Hepatocyte (in vitro differentiated cells): Measurements from ENCODE around the gene C1orf198. TPM values are rescaled to one million over a fixed set of nuclear protein-coding genes. Genes with fewer than 3 reads are reported as not detected.

Experiments used
- DNase-seq: peaks from one replicate; pipeline ENCODE4 v3.0.0-alpha.2; 2016; ENCODE audit warnings: low spot score
- H2AFZ ChIP-seq: fragments of 200-600 bp; sonication (generic); 2 replicates; pipeline ENCODE4 v1.6.0; 2016; ENCODE audit warnings: antibody characterized with exemption, mild to moderate bottlenecking
- H3K27ac ChIP-seq: fragments of 200-600 bp; sonication (generic); 2 replicates; pipeline ENCODE4 v1.5.1; 2016; ENCODE audit warnings: mild to moderate bottlenecking
- H3K27me3 ChIP-seq: fragments of 200-600 bp; sonication (generic); 2 replicates; pipeline ENCODE4 v1.6.1; 2016
- H3K36me3 ChIP-seq: fragments of 200-600 bp; sonication (generic); replicated peaks from 2 replicates; pipeline ENCODE4 v1.5.1; 2016; ENCODE audit warnings: low read depth; ENCODE audit not compliant: insufficient read depth
- H3K4me1 ChIP-seq: fragments of 200-600 bp; sonication (generic); 2 replicates; pipeline ENCODE4 v1.5.1; 2016; ENCODE audit warnings: mild to moderate bottlenecking, moderate library complexity; ENCODE audit not compliant: insufficient read depth
- H3K4me2 ChIP-seq: fragments of 200-600 bp; sonication (generic); 2 replicates; pipeline ENCODE4 v1.6.0; 2016
- H3K4me3 ChIP-seq: fragments of 200-600 bp; sonication (generic); 2 replicates; pipeline ENCODE4 v1.5.1; 2016; ENCODE audit warnings: mild to moderate bottlenecking
- H3K79me2 ChIP-seq: fragments of 200-600 bp; sonication (generic); 2 replicates; pipeline ENCODE4 v1.6.0; 2017; ENCODE audit warnings: mild to moderate bottlenecking
- H3K9me2 ChIP-seq: fragments of 200-600 bp; sonication (generic); replicated peaks from 2 replicates; pipeline ENCODE4 v1.6.0; 2017; ENCODE audit warnings: mild to moderate bottlenecking; ENCODE audit not compliant: insufficient read depth
- H3K9me3 ChIP-seq: fragments of 200-600 bp; sonication (generic); 2 replicates; pipeline ENCODE4 v1.5.1; 2016; ENCODE audit warnings: low read depth, mild to moderate bottlenecking
- H4K20me1 ChIP-seq: fragments of 200-600 bp; sonication (generic); 2 replicates; pipeline ENCODE4 v1.6.0; 2016; ENCODE audit warnings: mild to moderate bottlenecking; ENCODE audit not compliant: insufficient read depth, poor library complexity, severe bottlenecking
- CTCF ChIP-seq: fragments of 200-600 bp; sonication (generic); IDR thresholded peaks from 2 replicates; pipeline ENCODE4 v1.5.1; 2016; ENCODE audit warnings: antibody characterized with exemption, mild to moderate bottlenecking; ENCODE audit not compliant: poor library complexity
- EZH2 ChIP-seq: fragments of 200-600 bp; sonication (generic); IDR thresholded peaks from 2 replicates; pipeline ENCODE4 v1.6.1; 2016; ENCODE audit warnings: antibody characterized with exemption, mild to moderate bottlenecking, borderline replicate concordance
- EZH2phosphoT487 ChIP-seq: fragments of 200-600 bp; sonication (generic); IDR thresholded peaks from one replicate; pipeline ENCODE4 v1.6.1; 2018; ENCODE audit warnings: antibody characterized with exemption, mild to moderate bottlenecking, low read depth, moderate library complexity; ENCODE audit not compliant: unreplicated experiment, severe bottlenecking
- WGBS: methylation state at CpG from one replicate; pipeline ENCODE4 v1.1.6; 2016; ENCODE audit warnings: low lambda C conversion rate; ENCODE audit errors: missing lambda C conversion rate; 5-methylcytosine and 5-hydroxymethylcytosine counted together
- polyA plus RNA-seq: library from polyadenylated mRNA; unstranded; fragments of >200 nt; fragmentation: Nextera tagmentation; extraction: Ambion mirVana; gene quantifications from 2 replicates; pipeline ENCODE4 v1.2.1, GENCODE V29; 2016
- total RNA-seq: library from RNA; depleted of rRNA; stranded (reverse); fragments of >200 nt; gene quantifications from 2 replicates; pipeline ENCODE4 v1.2.3, GENCODE V29; 2014

Gene C1orf198
- total and polyA plus RNA-seq, 2 experiments from 2014 or later: 41.4 to 56.9 TPM

- H3K4me1 ChIP-seq: peaks cover 38% of the 10 kb centered on the region
Observed at GRCh38 chr1:230861970-230862595, 6.2 kb downstream of the C1orf198 start.

GRCh38 chr1:230861489-230861888 lies 6.8 kb downstream of the C1orf198 start:
- WGBS: 93% methylated on average over 13 of the region's 13 CpGs

More at GRCh38 chr1:230861970-230862595, 6.2 kb downstream of the C1orf198 start:
- Histone ChIP-seq H3K4me2 (no peak overlapping the region), H4K20me1 (no peaks in the 10 kb centered on the region), H3K4me3 (no peak overlapping the region), H3K27me3 (no peaks in the 10 kb centered on the region), H3K9me2 (no peaks in the 10 kb centered on the region), H2AFZ (no peak overlapping the region), H3K79me2 (peaks cover 99% of the 10 kb centered on the region), H3K27ac (no peak overlapping the region), H3K36me3 (no peaks in the 10 kb centered on the region), H3K9me3 (no peaks in the 10 kb centered on the region)
- DNase-seq: no peak
- TF ChIP-seq EZH2phosphoT487: no peak
- no peak for TF ChIP-seq EZH2
- TF ChIP-seq CTCF: no peak
- 95% methylated on average over 4 of the region's 4 CpGs for WGBS

GRCh38 chr1:230860617-230861384 lies 7.5 kb downstream of the C1orf198 start:
- H2AFZ ChIP-seq: no peak overlapping the region
- H3K4me2 ChIP-seq: no peak overlapping the region
- H3K4me1 ChIP-seq: peaks cover 31% of the 10 kb centered on the region
- no peak for DNase-seq
- no peaks in the 10 kb centered on the region for H3K9me3 ChIP-seq
- no peaks in the 10 kb centered on the region for H3K36me3 ChIP-seq
- H3K27me3 ChIP-seq: no peaks in the 10 kb centered on the region
- WGBS: 92% methylated on average over 9 of the region's 9 CpGs
- H3K79me2 ChIP-seq: peaks cover 99% of the 10 kb centered on the region
- H4K20me1 ChIP-seq: no peaks in the 10 kb centered on the region
- no peak overlapping the region for H3K4me3 ChIP-seq
- H3K9me2 ChIP-seq: no peaks in the 10 kb centered on the region
- no peak overlapping the region for H3K27ac ChIP-seq
- TF ChIP-seq CTCF: no peak
- TF ChIP-seq EZH2phosphoT487: no peak
- TF ChIP-seq EZH2: no peak

More at GRCh38 chr1:230861489-230861888, 6.8 kb downstream of the C1orf198 start:
- TF ChIP-seq EZH2 (no peak), CTCF (no peak)
- Histone ChIP-seq H3K4me3 (no peak overlapping the region), H3K4me1 (peaks cover 38% of the 10 kb centered on the region), H2AFZ (no peak overlapping the region), H3K27ac (no peak overlapping the region), H3K4me2 (no peak overlapping the region), H3K27me3 (no peaks in the 10 kb centered on the region), H3K9me2 (no peaks in the 10 kb centered on the region), H3K79me2 (peaks cover 99% of the 10 kb centered on the region), H3K9me3 (no peaks in the 10 kb centered on the region), H3K36me3 (no peaks in the 10 kb centered on the region), H4K20me1 (no peaks in the 10 kb centered on the region)
- DNase-seq: no peak
